Vagina (tissue), 2 donors: ENCODE measurements around the gene RRM2. TPM values are rescaled to one million over a fixed set of nuclear protein-coding genes. Genes with fewer than 3 reads are reported as not detected.
"Not testable (repeated sequence)": the region's sequence is repeated elsewhere in the genome, so short reads cannot be mapped to it uniquely, and the experiment has no call there.

Experiments used
- DNase-seq, 2 donors: peaks; one replicate each; pipeline ENCODE4 v3.0.0-alpha.2; 2017; ENCODE audit errors: extremely low spot score in 2 of 2
- H3K27ac ChIP-seq: fragments of 200-600 bp; sonication (generic); one replicate; pipeline ENCODE4 v1.5.1; 2019
- H3K27me3 ChIP-seq: fragments of 200-600 bp; sonication (generic); one replicate; pipeline ENCODE4 v1.5.1; 2019
- H3K36me3 ChIP-seq, 2 donors: fragments of 200-600 bp; sonication (generic); one replicate each; pipeline ENCODE4 v1.5.1; 2017 to 2019
- H3K4me1 ChIP-seq: fragments of 200-600 bp; sonication (generic); one replicate; pipeline ENCODE4 v1.5.1; 2019
- H3K4me3 ChIP-seq, 2 donors: fragments of 200-600 bp; sonication (generic); 1 replicate in 1 of 2; 2 replicates in 1 of 2; pipeline ENCODE4 v1.5.1; 2016 to 2019
- H3K9me3 ChIP-seq: fragments of 200-600 bp; sonication (generic); one replicate; pipeline ENCODE4 v1.5.1; 2019
- CTCF ChIP-seq, 3 experiments: fragments of 450-650 bp in 2 of 3; fragments of 200-600 bp in 1 of 3; sonication (generic) in 1 of 3; IDR thresholded peaks; one replicate each; pipeline ENCODE4 v1.5.1; 2017 to 2019; ENCODE audit warnings: antibody characterized with exemption in 3 of 3, mild to moderate bottlenecking in 2 of 3, moderate library complexity in 2 of 3
- POLR2A ChIP-seq, 2 donors: fragments of 450-650 bp; IDR thresholded peaks; one replicate each; pipeline ENCODE4 v1.6.1; 2017; ENCODE audit warnings: antibody characterized with exemption in 2 of 2, mild to moderate bottlenecking in 2 of 2, moderate library complexity in 2 of 2
- POLR2AphosphoS5 ChIP-seq, 2 donors: sonication (generic); formaldehyde crosslinking; IDR thresholded peaks; one replicate each; pipeline ENCODE4 v1.9.0; 2017; ENCODE audit warnings: antibody characterized with exemption in 2 of 2, mild to moderate bottlenecking in 2 of 2, low read depth in 1 of 2; ENCODE audit not compliant: insufficient read depth in 1 of 2
- intact Hi-C: fragments of 100-400 bp; cut with DNase I; formaldehyde crosslinking; loops from one replicate; pipeline ENCODE4 v1.15.1; 2023
- total RNA-seq: library from RNA; depleted of rRNA; stranded (reverse); fragments of >200 nt; gene quantifications from one replicate; pipeline ENCODE4 v1.2.3, GENCODE V29; 2016

RRM2 gene
- total RNA-seq, 1 donor from 2014 or later, result 11.0 TPM

GRCh38 chr2:10145519-10146357 lies 23.2 kb downstream of the RRM2 start:
- Histone ChIP-seq H3K4me3 (no peak overlapping the region), H3K9me3 (no peaks in the 10 kb centered on the region), H3K4me1 (no peaks in the 10 kb centered on the region), H3K27me3 (no peaks in the 10 kb centered on the region), H3K36me3 (no peaks in the 10 kb centered on the region), H3K27ac (no peak overlapping the region)
- no peak for TF ChIP-seq POLR2AphosphoS5 (IDR thresholded peaks at IDR 0.05; ENCODE audit: insufficient read depth in 1 of 2, low read depth in 1 of 2)
- no peak for TF ChIP-seq POLR2A (IDR thresholded peaks at IDR 0.05)
- TF ChIP-seq CTCF (IDR thresholded peaks at IDR 0.05), result no peak
- no peak for DNase-seq
- intact Hi-C loops, result no loop called here

- Histone ChIP-seq H3K4me1 (no peaks in the 10 kb centered on the region), H3K9me3 (no peaks in the 10 kb centered on the region), H3K27me3 (no peaks in the 10 kb centered on the region), H3K4me3 (no peak overlapping the region), H3K27ac (no peak overlapping the region), H3K36me3 (no peaks in the 10 kb centered on the region)
- no peak for DNase-seq
- intact Hi-C loops, result no loop called here
- TF ChIP-seq POLR2A (IDR thresholded peaks at IDR 0.05) (no peak), CTCF (IDR thresholded peaks at IDR 0.05) (no peak), POLR2AphosphoS5 (IDR thresholded peaks at IDR 0.05; ENCODE audit: insufficient read depth in 1 of 2, low read depth in 1 of 2) (no peak)
Observed at GRCh38 chr2:10146366-10147005, 23.9 kb downstream of the RRM2 start.

- intact Hi-C loops, H3K4me1 ChIP-seq, H3K4me3 ChIP-seq, H3K27ac ChIP-seq, H3K27me3 ChIP-seq, H3K9me3 ChIP-seq, H3K36me3 ChIP-seq, DNase-seq: not testable (repeated sequence)
Observed at GRCh38 chr2:10147050-10147660, 24.6 kb downstream of the RRM2 start.

- Histone ChIP-seq H3K4me3 (no peak overlapping the region), H3K36me3 (no peaks in the 10 kb centered on the region), H3K4me1 (no peaks in the 10 kb centered on the region), H3K27me3 (no peaks in the 10 kb centered on the region), H3K27ac (no peak overlapping the region), H3K9me3 (no peaks in the 10 kb centered on the region)
- DNase-seq, result no peak
- TF ChIP-seq POLR2A (IDR thresholded peaks at IDR 0.05) (no peak), CTCF (IDR thresholded peaks at IDR 0.05) (no peak), POLR2AphosphoS5 (IDR thresholded peaks at IDR 0.05; ENCODE audit: insufficient read depth in 1 of 2, low read depth in 1 of 2) (no peak)
- intact Hi-C loops, result no loop called here
Observed at GRCh38 chr2:10148268-10148667, 25.7 kb downstream of the RRM2 start.

- Histone ChIP-seq H3K4me1 (no peaks in the 10 kb centered on the region), H3K27me3 (no peaks in the 10 kb centered on the region), H3K4me3 (no peak overlapping the region), H3K36me3 (no peaks in the 10 kb centered on the region), H3K9me3 (no peaks in the 10 kb centered on the region), H3K27ac (no peak overlapping the region)
- intact Hi-C loops, result no loop called here
- no peak for DNase-seq
- TF ChIP-seq CTCF (IDR thresholded peaks at IDR 0.05) (no peak), POLR2AphosphoS5 (IDR thresholded peaks at IDR 0.05; ENCODE audit: insufficient read depth in 1 of 2, low read depth in 1 of 2) (no peak), POLR2A (IDR thresholded peaks at IDR 0.05) (no peak)
Observed at GRCh38 chr2:10149635-10150034, 27.1 kb downstream of the RRM2 start.
